GM23338 (cell line): Measurements from ENCODE around the gene C6orf118. TPM values are rescaled to one million over a fixed set of nuclear protein-coding genes. Genes with fewer than 3 reads are reported as not detected.

Experiments used
- ATAC-seq: fragments of 200-7000 bp; cut with Tn5 transposase; 3 replicates; pipeline ENCODE4 v1.9.1; 2020
- DNase-seq: peaks from one replicate; pipeline ENCODE4 v3.0.0-alpha.2; 2015; ENCODE audit warnings: low spot score
- H2AFZ ChIP-seq: fragments of 200-600 bp; sonication (generic); 2 replicates; pipeline ENCODE4 v1.8.0; 2016; ENCODE audit warnings: antibody characterized with exemption, mild to moderate bottlenecking, moderate library complexity
- H3F3A ChIP-seq: fragments of 200-600 bp; sonication (generic); replicated peaks from 2 replicates; pipeline ENCODE4 v1.8.0; 2017; ENCODE audit warnings: antibody characterized with exemption, mixed run types, low read depth
- H3K27ac ChIP-seq: fragments of 200-600 bp; sonication (generic); 2 replicates; pipeline ENCODE4 v1.6.1; 2016; ENCODE audit warnings: low read depth
- H3K27me3 ChIP-seq: fragments of 200-600 bp; sonication (generic); 2 replicates; pipeline ENCODE4 v1.8.0; 2016; ENCODE audit warnings: mild to moderate bottlenecking, mixed run types, moderate library complexity; ENCODE audit not compliant: insufficient read depth
- H3K36me3 ChIP-seq: fragments of 200-600 bp; sonication (generic); 2 replicates; pipeline ENCODE4 v1.8.0; 2016; ENCODE audit warnings: mild to moderate bottlenecking; ENCODE audit not compliant: insufficient read depth
- H3K4me1 ChIP-seq: fragments of 200-600 bp; sonication (generic); 2 replicates; pipeline ENCODE4 v1.8.0; 2016; ENCODE audit warnings: mild to moderate bottlenecking, moderate library complexity; ENCODE audit not compliant: insufficient read depth
- H3K4me2 ChIP-seq: fragments of 200-600 bp; sonication (generic); 2 replicates; pipeline ENCODE4 v1.7.1; 2017; ENCODE audit warnings: mixed run types
- H3K4me3 ChIP-seq: fragments of 200-600 bp; sonication (generic); 2 replicates; pipeline ENCODE4 v1.6.1; 2016; ENCODE audit warnings: mixed run types
- H3K79me2 ChIP-seq: fragments of 200-600 bp; sonication (generic); replicated peaks from 2 replicates; pipeline ENCODE4 v1.8.0; 2017; ENCODE audit warnings: mild to moderate bottlenecking; ENCODE audit not compliant: insufficient read depth
- H3K9me2 ChIP-seq: fragments of 200-600 bp; sonication (generic); 2 replicates; pipeline ENCODE4 v1.8.0; 2017; ENCODE audit not compliant: insufficient read depth
- H4K20me1 ChIP-seq: fragments of 200-600 bp; sonication (generic); replicated peaks from 2 replicates; pipeline ENCODE4 v1.8.0; 2017; ENCODE audit warnings: mild to moderate bottlenecking; ENCODE audit not compliant: insufficient read depth
- H3K27ac Mint-ChIP-seq: 2 replicates; pipeline ENCODE4 v1.8.0; 2020; ENCODE audit warnings: inconsistent platforms, mild to moderate bottlenecking, moderate library complexity, mixed read lengths
- H3K27me3 Mint-ChIP-seq: 3 replicates; pipeline ENCODE4 v1.8.0; 2022; ENCODE audit warnings: low read depth, mild to moderate bottlenecking, moderate library complexity, mixed read lengths, inconsistent platforms; ENCODE audit not compliant: insufficient read depth, poor library complexity
- H3K36me3 Mint-ChIP-seq: 3 replicates; pipeline ENCODE4 v1.8.0; 2021; ENCODE audit warnings: low read depth, mild to moderate bottlenecking, inconsistent platforms, moderate library complexity, mixed read lengths
- H3K4me1 Mint-ChIP-seq: 3 replicates; pipeline ENCODE4 v1.8.0; 2020; ENCODE audit warnings: mild to moderate bottlenecking, inconsistent platforms, mixed read lengths
- H3K4me3 Mint-ChIP-seq: 3 replicates; pipeline ENCODE4 v1.8.0; 2021; ENCODE audit warnings: moderate library complexity, mild to moderate bottlenecking, inconsistent platforms, mixed read lengths
- H3K9me3 Mint-ChIP-seq: 3 replicates; pipeline ENCODE4 v1.8.0; 2020; ENCODE audit warnings: moderate library complexity, mild to moderate bottlenecking, inconsistent platforms, mixed read lengths
- CREB1 ChIP-seq: fragments of 250-450 bp; sonication (Bioruptor Pico); IDR thresholded peaks from 2 replicates; pipeline ENCODE4 v1.5.0; 2020; ENCODE audit warnings: low read depth, mild to moderate bottlenecking, moderate library complexity
- CTCF ChIP-seq, 2 experiments: fragments of 200-600 bp in 1 of 2; sonication (generic) in 1 of 2; conservative IDR thresholded peaks; 2 replicates each; pipeline versions ENCODE4 v1.5.1 to v1.6.1; 2016 to 2017; ENCODE audit warnings: antibody characterized with exemption in 2 of 2, low read depth in 2 of 2, mild to moderate bottlenecking in 2 of 2, moderate library complexity in 1 of 2
- EZH2 ChIP-seq: fragments of 200-600 bp; sonication (generic); IDR thresholded peaks from one replicate; pipeline ENCODE4 v1.8.0; 2017; ENCODE audit warnings: antibody characterized with exemption, mild to moderate bottlenecking, low read depth; ENCODE audit not compliant: unreplicated experiment
- EZH2phosphoT487 ChIP-seq: fragments of 200-600 bp; sonication (generic); IDR thresholded peaks from one replicate; pipeline ENCODE4 v1.8.1; 2018; ENCODE audit warnings: antibody characterized with exemption; ENCODE audit not compliant: unreplicated experiment
- NANOG ChIP-seq: IDR thresholded peaks from 2 replicates; pipeline ENCODE4 v1.6.1; 2016; ENCODE audit warnings: antibody characterized with exemption, borderline replicate concordance
- POLR2AphosphoS5 ChIP-seq: IDR thresholded peaks from 2 replicates; pipeline ENCODE4 v1.6.1; 2016; ENCODE audit warnings: antibody characterized with exemption, low read depth
- ZNF114 ChIP-seq: fragments of 250-450 bp; sonication (Bioruptor Pico); IDR thresholded peaks from 2 replicates; pipeline ENCODE4 v1.5.0; 2020; ENCODE audit warnings: mild to moderate bottlenecking, moderate library complexity
- ZNF331 ChIP-seq: fragments of 250-450 bp; sonication (Bioruptor Pico); IDR thresholded peaks from 2 replicates; pipeline ENCODE4 v1.5.0; 2020; ENCODE audit warnings: low read depth, mild to moderate bottlenecking, moderate library complexity
- ZNF462 ChIP-seq: fragments of 250-450 bp; sonication (Bioruptor Pico); IDR thresholded peaks from 2 replicates; pipeline ENCODE4 v1.5.0; 2020; ENCODE audit warnings: mild to moderate bottlenecking, moderate library complexity
- long read RNA-seq: library from polyadenylated mRNA; unstranded; transcript quantifications from one replicate; pipeline ENCODE4 v2.0.0, GENCODE V29; 2020; ENCODE audit not compliant: unreplicated experiment
- polyA plus RNA-seq: library from polyadenylated mRNA; unstranded; fragments of >200 nt; fragmentation: Nextera tagmentation; extraction: Ambion mirVana; gene quantifications from 2 replicates; pipeline ENCODE4 v1.2.1, GENCODE V29; 2016
- total RNA-seq: library from RNA; depleted of rRNA; stranded (reverse); fragments of >200 nt; shearing (Covaris generic); gene quantifications from 2 replicates; pipeline ENCODE4 v1.2.3, GENCODE V29; 2014; rRNA removed
- TF ChIP-seq, protein P1 (sequence below): IDR thresholded peaks from one replicate; pipeline ENCODE4 v1.6.1; 2018; ENCODE audit warnings: antibody characterized with exemption; ENCODE audit not compliant: unreplicated experiment
- TF ChIP-seq, protein P2 (sequence below): IDR thresholded peaks from 2 replicates; pipeline ENCODE4 v1.6.1; 2016; ENCODE audit warnings: antibody characterized with exemption

The C6orf118 gene
- total RNA-seq (0.35 and 0.50 TPM in 2 replicates), polyA plus RNA-seq (0.35 and 1.1 TPM in 2 replicates)
- long read RNA-seq, partial matches to known transcripts = 1 of 2 reads
- long read RNA-seq, other reads (novel, unspliced or antisense) = 1 of 2 reads

DNA sequence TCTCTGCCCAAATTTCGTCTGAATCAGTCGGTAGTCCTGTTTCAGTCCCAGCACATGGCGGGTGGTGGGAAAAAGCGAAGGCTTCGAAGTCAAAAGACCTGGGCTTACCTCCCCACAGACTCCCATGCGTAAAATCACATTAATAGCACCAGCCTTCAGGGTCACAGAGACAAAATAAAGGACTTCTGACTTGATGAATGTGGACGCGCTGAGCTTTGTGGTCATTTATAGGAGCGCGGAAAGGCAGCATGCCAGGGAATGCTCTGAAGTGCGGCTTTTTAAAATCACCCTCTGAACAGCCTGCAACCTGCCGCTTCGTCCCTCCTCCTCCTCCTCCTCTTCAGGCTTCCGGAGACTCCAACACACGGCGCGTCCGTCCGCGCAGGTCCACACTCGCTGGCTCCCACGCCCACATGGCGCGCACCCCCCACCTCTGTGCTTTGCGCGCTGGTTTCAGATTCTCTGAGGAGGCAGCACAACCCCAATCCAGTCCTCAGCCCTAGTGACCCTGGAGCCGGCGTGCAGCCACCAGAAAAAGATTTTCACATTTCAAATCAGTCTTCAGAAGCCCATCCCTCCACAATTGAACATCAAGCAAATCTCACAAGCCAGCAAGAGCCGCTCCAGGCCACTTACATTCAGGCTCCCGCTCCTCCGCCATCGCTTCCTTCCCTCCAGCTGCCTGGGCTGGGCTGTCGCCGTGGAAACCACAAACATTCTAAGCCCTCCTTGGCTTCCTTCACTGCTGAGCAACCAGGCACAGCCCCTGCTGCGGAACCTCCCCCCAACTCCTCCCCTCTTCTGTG, at the start of gene C6orf118:
TSS of gene C6orf118 (minus strand) at position 680 of the 806 bp plus-strand sequence. CDS start at position 661, 19 bp downstream.
- Histone ChIP-seq H3K27ac (no peak within 1 kb of the TSS), H3K4me3 (peak within 1 kb of the TSS; percentile 72), H3F3A (no peaks in the 10 kb centered on the region), H2AFZ (peak within 1 kb of the TSS; percentile 98), H3K4me2 (peak within 1 kb of the TSS; percentile 91), H3K36me3 (no peaks in the 10 kb centered on the region), H3K9me2 (no peaks in the 10 kb centered on the region), H3K27me3 (peaks cover 18% of the 10 kb centered on the region), H4K20me1 (no peaks in the 10 kb centered on the region), H3K79me2 (no peaks in the 10 kb centered on the region), H3K4me1 (no peaks in the 10 kb centered on the region)
- peak; percentile 99 for ATAC-seq
- Mint-ChIP-seq H3K27ac (no peak within 1 kb of the TSS), H3K9me3 (peaks cover 2% of the 10 kb centered on the region; the same call in 1 of the 3 replicates), H3K27me3 (peaks cover 26% of the 10 kb centered on the region), H3K4me3 (peak within 1 kb of the TSS; percentile 86), H3K36me3 (no peaks in the 10 kb centered on the region), H3K4me1 (peaks cover 8% of the 10 kb centered on the region; the same call in 2 of the 3 replicates)
- TF ChIP-seq ZNF331 (no peak), ZNF114 (no peak), CTCF (conservative IDR thresholded peaks at IDR 0.05; ENCODE audit: low read depth in 2 of 2) (no peak), EZH2 (no peak), CREB1 (no peak), POLR2AphosphoS5 (no peak), EZH2phosphoT487 (no peak), ZNF462 (no peak), NANOG (no peak)
- TF ChIP-seq, protein P1, sequence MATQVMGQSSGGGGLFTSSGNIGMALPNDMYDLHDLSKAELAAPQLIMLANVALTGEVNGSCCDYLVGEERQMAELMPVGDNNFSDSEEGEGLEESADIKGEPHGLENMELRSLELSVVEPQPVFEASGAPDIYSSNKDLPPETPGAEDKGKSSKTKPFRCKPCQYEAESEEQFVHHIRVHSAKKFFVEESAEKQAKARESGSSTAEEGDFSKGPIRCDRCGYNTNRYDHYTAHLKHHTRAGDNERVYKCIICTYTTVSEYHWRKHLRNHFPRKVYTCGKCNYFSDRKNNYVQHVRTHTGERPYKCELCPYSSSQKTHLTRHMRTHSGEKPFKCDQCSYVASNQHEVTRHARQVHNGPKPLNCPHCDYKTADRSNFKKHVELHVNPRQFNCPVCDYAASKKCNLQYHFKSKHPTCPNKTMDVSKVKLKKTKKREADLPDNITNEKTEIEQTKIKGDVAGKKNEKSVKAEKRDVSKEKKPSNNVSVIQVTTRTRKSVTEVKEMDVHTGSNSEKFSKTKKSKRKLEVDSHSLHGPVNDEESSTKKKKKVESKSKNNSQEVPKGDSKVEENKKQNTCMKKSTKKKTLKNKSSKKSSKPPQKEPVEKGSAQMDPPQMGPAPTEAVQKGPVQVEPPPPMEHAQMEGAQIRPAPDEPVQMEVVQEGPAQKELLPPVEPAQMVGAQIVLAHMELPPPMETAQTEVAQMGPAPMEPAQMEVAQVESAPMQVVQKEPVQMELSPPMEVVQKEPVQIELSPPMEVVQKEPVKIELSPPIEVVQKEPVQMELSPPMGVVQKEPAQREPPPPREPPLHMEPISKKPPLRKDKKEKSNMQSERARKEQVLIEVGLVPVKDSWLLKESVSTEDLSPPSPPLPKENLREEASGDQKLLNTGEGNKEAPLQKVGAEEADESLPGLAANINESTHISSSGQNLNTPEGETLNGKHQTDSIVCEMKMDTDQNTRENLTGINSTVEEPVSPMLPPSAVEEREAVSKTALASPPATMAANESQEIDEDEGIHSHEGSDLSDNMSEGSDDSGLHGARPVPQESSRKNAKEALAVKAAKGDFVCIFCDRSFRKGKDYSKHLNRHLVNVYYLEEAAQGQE = no peak
- TF ChIP-seq, protein P2, sequence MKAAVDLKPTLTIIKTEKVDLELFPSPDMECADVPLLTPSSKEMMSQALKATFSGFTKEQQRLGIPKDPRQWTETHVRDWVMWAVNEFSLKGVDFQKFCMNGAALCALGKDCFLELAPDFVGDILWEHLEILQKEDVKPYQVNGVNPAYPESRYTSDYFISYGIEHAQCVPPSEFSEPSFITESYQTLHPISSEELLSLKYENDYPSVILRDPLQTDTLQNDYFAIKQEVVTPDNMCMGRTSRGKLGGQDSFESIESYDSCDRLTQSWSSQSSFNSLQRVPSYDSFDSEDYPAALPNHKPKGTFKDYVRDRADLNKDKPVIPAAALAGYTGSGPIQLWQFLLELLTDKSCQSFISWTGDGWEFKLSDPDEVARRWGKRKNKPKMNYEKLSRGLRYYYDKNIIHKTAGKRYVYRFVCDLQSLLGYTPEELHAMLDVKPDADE = no peak
- peak; percentile 93 for DNase-seq
